ENCODE data around the gene PRDM15. TPM values are rescaled to one million over a fixed set of nuclear protein-coding genes. Genes with fewer than 3 reads are reported as not detected.

The PRDM15 gene
- total and polyA plus RNA-seq, 8 donors = 0.92 to 44.6 (median 3.4) TPM

DNA sequence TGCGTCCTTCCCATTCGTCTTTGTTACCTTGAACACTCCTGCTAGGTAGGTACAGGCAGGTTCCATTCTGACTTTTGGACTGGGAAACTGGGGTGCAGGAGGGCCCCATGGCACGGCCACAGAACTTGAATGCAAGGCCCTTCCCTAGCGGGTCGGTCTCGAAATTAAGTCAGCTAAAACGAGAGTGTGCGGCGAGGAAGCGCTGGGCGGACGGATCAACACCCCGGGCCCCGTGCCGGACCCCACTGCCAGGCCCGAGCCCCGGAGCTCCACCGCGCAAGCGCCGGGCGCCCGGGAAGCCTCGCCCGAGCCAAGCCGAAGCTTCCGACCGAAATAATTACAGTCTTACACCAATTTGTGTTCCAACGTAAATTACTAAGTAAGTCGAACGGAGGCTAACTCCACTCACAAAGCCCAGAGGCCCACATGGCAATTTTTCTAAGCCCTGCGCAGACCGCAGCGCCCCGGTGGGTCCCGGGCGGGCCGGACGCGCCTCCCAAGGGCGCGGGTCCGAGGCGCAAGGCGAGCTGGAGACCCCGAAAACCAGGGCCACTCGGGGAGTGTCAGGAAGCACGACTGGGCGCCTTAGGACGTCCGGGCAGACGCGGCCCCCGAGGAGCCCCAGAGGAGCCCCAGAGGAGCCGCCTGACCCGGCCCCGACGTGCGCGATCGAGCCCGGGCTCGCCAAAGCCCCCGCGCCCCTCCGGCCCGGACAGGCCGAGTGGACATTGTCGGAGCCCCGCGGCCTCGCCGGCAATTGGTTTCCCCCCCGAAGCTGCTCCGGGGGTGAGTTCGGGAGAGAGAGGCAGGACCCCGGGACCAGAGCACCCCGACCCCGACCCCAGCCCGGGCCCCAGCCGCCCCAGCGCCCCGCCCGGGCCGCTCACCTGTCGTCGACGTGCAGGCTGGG, 112.9 kb downstream of the PRDM15 start:
- 4 to 19% (median 5%) methylated on average over 36 to 88 of the region's 88 CpGs for WGBS, 5 donors
- DNase-seq = peak in 1 of 2 donors; percentile 57
- intact Hi-C loops (cut with DNase I; ENCODE audit: low total_unique reads) = no loop called here

DNA sequence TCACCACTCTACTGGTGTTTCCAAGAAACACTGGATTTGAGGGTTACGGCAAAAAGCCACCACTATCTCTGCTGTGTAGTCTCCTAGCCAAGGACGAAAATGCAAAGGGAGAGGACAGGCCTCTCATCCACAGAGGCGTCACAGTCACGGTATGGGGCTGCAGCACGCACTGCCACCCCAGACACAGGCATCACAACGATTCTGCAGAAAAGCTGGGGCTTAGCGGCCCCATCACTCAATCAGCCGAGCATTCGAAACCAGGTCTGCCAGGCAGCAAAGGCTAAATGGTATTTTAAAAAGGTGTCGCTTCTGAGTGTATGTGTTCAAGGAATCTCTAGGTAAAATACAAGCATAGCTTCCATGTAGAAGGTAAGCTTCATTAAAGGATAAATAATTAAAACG, 113.7 kb downstream of the PRDM15 start:
- no peak for DNase-seq
- WGBS, 5 donors = 28 to 63% (median 33%) methylated on average over 11 of the region's 11 CpGs
- H3K36me3 ChIP-seq = no peaks in the 10 kb centered on the region
- H3K27me3 ChIP-seq = peaks cover 7 to 100% (median 49%) of the 10 kb centered on the region in 3 donors
- intact Hi-C loops (cut with DNase I; ENCODE audit: low total_unique reads) = no loop called here
- H3K27ac ChIP-seq = peak overlapping the region; percentile 76 to 95 (median 92)
- no peaks in the 10 kb centered on the region for H3K9me3 ChIP-seq
- TF ChIP-seq POLR2AphosphoS5 (IDR thresholded peaks at IDR 0.05) (no peak), EP300 (IDR thresholded peaks at IDR 0.05) (no peak), POLR2A (IDR thresholded peaks at IDR 0.05) (no peak)
- TF ChIP-seq, protein P1, sequence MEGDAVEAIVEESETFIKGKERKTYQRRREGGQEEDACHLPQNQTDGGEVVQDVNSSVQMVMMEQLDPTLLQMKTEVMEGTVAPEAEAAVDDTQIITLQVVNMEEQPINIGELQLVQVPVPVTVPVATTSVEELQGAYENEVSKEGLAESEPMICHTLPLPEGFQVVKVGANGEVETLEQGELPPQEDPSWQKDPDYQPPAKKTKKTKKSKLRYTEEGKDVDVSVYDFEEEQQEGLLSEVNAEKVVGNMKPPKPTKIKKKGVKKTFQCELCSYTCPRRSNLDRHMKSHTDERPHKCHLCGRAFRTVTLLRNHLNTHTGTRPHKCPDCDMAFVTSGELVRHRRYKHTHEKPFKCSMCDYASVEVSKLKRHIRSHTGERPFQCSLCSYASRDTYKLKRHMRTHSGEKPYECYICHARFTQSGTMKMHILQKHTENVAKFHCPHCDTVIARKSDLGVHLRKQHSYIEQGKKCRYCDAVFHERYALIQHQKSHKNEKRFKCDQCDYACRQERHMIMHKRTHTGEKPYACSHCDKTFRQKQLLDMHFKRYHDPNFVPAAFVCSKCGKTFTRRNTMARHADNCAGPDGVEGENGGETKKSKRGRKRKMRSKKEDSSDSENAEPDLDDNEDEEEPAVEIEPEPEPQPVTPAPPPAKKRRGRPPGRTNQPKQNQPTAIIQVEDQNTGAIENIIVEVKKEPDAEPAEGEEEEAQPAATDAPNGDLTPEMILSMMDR (IDR thresholded peaks at IDR 0.05) = no peak
- peak overlapping the region; percentile 51 to 65 (median 53) for H3K4me3 ChIP-seq
- H3K4me1 ChIP-seq = peaks cover 49 to 79% (median 69%) of the 10 kb centered on the region in 4 donors

More for the DNA sequence above, 112.9 kb downstream of the PRDM15 start:
- TF ChIP-seq, protein P1 (IDR thresholded peaks at IDR 0.05) = no peak
- TF ChIP-seq POLR2AphosphoS5 (IDR thresholded peaks at IDR 0.05) (no peak), POLR2A (IDR thresholded peaks at IDR 0.05) (no peak), EP300 (IDR thresholded peaks at IDR 0.05) (no peak)
- Histone ChIP-seq H3K27me3 (peaks cover 7 to 100% (median 41%) of the 10 kb centered on the region in 3 donors), H3K4me3 (peak overlapping the region; percentile 51 to 65 (median 53)), H3K27ac (peak overlapping the region; percentile 90 to 97 (median 92)), H3K4me1 (peaks cover 41 to 71% (median 61%) of the 10 kb centered on the region in 4 donors), H3K9me3 (no peaks in the 10 kb centered on the region), H3K36me3 (no peaks in the 10 kb centered on the region)

DNA sequence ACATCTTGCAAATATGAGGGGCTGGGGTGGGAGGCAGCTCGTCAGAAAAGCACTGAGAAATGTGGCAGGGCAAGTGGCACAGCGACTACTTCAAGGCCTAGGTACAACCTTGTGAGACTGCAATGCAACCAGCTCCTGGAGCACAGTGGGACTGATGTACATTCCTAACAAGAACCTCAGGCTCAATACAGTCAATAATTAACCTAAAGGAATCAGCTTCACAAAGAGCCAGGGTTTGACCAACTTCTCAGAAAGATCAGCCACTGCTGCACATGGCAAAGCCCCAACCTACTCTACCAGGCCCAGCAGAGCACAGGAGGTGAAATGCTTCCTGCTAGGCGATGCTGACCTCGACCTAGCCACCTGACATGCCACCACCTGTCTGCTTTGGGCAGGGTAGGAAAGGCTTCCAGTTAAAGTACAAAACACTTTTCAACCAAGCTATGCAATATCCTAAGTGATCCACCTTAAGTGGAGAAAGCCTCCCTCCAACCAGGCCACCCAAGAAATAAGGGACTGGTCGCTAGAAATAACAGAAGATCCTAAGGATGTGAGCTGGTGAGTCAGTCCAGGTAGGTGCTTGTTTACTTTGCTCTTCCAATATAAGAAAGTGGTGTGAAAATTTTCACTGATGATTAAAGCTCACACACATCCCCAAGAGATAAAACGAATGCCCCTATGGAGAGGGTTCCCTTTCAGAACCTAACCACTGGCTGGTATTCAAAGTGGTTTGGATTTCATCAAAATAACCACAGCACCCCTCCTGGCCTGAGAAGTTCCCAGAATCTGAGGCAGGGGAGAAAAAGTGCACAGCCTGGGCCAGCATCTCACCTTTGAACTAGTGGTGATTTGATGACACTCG, 114.4 kb downstream of the PRDM15 start:
- peak overlapping the region; percentile 76 to 95 (median 92) for H3K27ac ChIP-seq
- no peaks in the 10 kb centered on the region for H3K9me3 ChIP-seq
- H3K36me3 ChIP-seq = no peaks in the 10 kb centered on the region
- intact Hi-C loops (cut with DNase I; ENCODE audit: low total_unique reads) = no loop called here
- peaks cover 7 to 97% (median 47%) of the 10 kb centered on the region in 3 donors for H3K27me3 ChIP-seq
- 28 to 51% (median 41%) methylated on average over 7 of the region's 7 CpGs for WGBS, 5 donors
- peak overlapping the region; percentile 51 to 65 (median 53) for H3K4me3 ChIP-seq
- H3K4me1 ChIP-seq = peaks cover 52 to 86% (median 72%) of the 10 kb centered on the region in 4 donors
- peak; percentile 57 to 75 for DNase-seq
- TF ChIP-seq EP300 (IDR thresholded peaks at IDR 0.05) (no peak), POLR2AphosphoS5 (IDR thresholded peaks at IDR 0.05) (peak in 2 of 3 donors; percentile 36 to 75), POLR2A (IDR thresholded peaks at IDR 0.05) (no peak)
- TF ChIP-seq, protein P1 (IDR thresholded peaks at IDR 0.05) = no peak

DNA sequence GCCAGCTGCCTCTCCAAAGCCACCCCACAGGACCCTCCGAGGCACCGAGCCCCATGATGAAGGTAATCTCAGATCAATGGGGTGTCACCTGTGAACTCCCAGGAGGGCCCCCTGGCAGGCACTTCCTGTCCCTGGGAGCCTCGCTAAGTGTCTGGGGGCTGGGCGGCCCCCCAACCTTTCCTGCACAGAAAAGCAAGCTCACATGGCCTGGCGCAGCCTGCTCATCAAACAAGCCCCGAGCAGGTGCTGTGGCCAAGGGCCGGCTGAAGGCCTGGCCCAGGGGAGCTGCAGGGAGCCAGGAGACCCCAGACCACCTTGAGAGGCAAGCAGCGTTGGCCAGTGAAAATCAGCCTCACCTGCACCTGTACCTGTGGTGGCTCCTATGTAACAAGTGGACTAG, 115.1 kb downstream of the PRDM15 start:
- no peak for TF ChIP-seq POLR2A (IDR thresholded peaks at IDR 0.05)
- no peak for TF ChIP-seq EP300 (IDR thresholded peaks at IDR 0.05)
- intact Hi-C loops (cut with DNase I; ENCODE audit: low total_unique reads) = no loop called here
- 23 to 45% (median 43%) methylated on average over 4 to 8 of the region's 8 CpGs for WGBS, 5 donors
- Histone ChIP-seq H3K36me3 (no peaks in the 10 kb centered on the region), H3K4me3 (peak overlapping the region in 3 of 4 donors; percentile 12 to 51 (median 51)), H3K9me3 (no peaks in the 10 kb centered on the region), H3K4me1 (peaks cover 60 to 88% (median 71%) of the 10 kb centered on the region in 4 donors), H3K27ac (peak overlapping the region; percentile 76 to 95 (median 92)), H3K27me3 (peaks cover 7 to 96% (median 42%) of the 10 kb centered on the region in 3 donors)
- no peak for DNase-seq

Measured in stomach (tissue), 9 donors.